HepG2 (cell line): ENCODE results near the gene RTEL1. TPM values are rescaled to one million over a fixed set of nuclear protein-coding genes. Genes with fewer than 3 reads are reported as not detected.

Experiments used
- FOXJ3 ChIP-seq: sonication (generic); formaldehyde crosslinking; IDR thresholded peaks from 2 replicates; pipeline ENCODE4 v1.4.0; 2020; ENCODE audit warnings: missing genetic modification reagents, mild to moderate bottlenecking, borderline replicate concordance
- HNRNPH1 ChIP-seq: fragments of 200-400 bp; formaldehyde crosslinking; optimal IDR thresholded peaks from 2 replicates; pipeline ENCODE3; 2017; ENCODE audit warnings: mild to moderate bottlenecking, low read depth, low read length
- KDM5A ChIP-seq: fragments of 200-600 bp; sonication (generic); IDR thresholded peaks from 2 replicates; pipeline ENCODE4 v1.7.0; 2018; ENCODE audit warnings: antibody characterized with exemption, mild to moderate bottlenecking, low read length, borderline replicate concordance
- SP4 ChIP-seq: sonication (generic); formaldehyde crosslinking; IDR thresholded peaks from 2 replicates; pipeline ENCODE4 v1.8.1; 2023; ENCODE audit warnings: mild to moderate bottlenecking, missing genetic modification reagents
- TBX3 ChIP-seq: fragments of 450-650 bp; IDR thresholded peaks from 2 replicates; pipeline ENCODE4 v1.6.1; 2017; ENCODE audit warnings: antibody characterized with exemption, mild to moderate bottlenecking, inconsistent platforms, borderline replicate concordance
- ZNF10 ChIP-seq: sonication (generic); formaldehyde crosslinking; IDR thresholded peaks from 2 replicates; pipeline ENCODE4 v1.4.0; 2020; ENCODE audit warnings: mild to moderate bottlenecking, low read depth, missing genetic modification reagents, borderline replicate concordance
- ZNF121 ChIP-seq: sonication (generic); formaldehyde crosslinking; IDR thresholded peaks from 2 replicates; pipeline ENCODE4 v1.5.0; 2020; ENCODE audit warnings: mild to moderate bottlenecking, missing genetic modification reagents
- ZNF264 ChIP-seq: sonication (generic); formaldehyde crosslinking; IDR thresholded peaks from 2 replicates; pipeline ENCODE4 v1.4.0; 2020; ENCODE audit warnings: missing genetic modification reagents
- ZNF724P ChIP-seq: sonication (generic); formaldehyde crosslinking; IDR thresholded peaks from 2 replicates; pipeline ENCODE4 v1.8.0; 2022; ENCODE audit warnings: missing genetic modification reagents, borderline replicate concordance
- ZSCAN30 ChIP-seq: sonication (generic); formaldehyde crosslinking; IDR thresholded peaks from 2 replicates; pipeline ENCODE4 v1.5.0; 2020; ENCODE audit warnings: mild to moderate bottlenecking, missing genetic modification reagents
- polyA plus RNA-seq, 8 experiments: library from polyadenylated mRNA; depleted of rRNA in 3 of 8; stranded (reverse) in 7 of 8; unstranded in 1 of 8; fragments of >200 nt; fragmentation: Illumina TruSeq in 4 of 8; extraction: Trizol in 4 of 8; gene quantifications; 2 replicates each; pipeline versions ENCODE4 v1.2.1 to v1.2.3, GENCODE V29; 2011 to 2016; ENCODE audit warnings: low read depth in 4 of 8, missing spikeins in 1 of 8, mixed read lengths in 1 of 8; ENCODE audit not compliant: insufficient read depth in 1 of 8
- total RNA-seq, 5 experiments: library from RNA; depleted of rRNA; stranded (reverse); fragments of >200 nt; fragmentation: Illumina TruSeq; extraction: Trizol; gene quantifications; 2 replicates each; pipeline ENCODE4 v1.2.3, GENCODE V29; 2016; ENCODE audit warnings: low read depth in 1 of 5
- TF ChIP-seq, protein P1 (sequence below): IDR thresholded peaks from 2 replicates; pipeline ENCODE4 v1.4.0; 2020; ENCODE audit warnings: mild to moderate bottlenecking, missing genetic modification reagents
- TF ChIP-seq, protein P2 (sequence below): sonication (generic); formaldehyde crosslinking; IDR thresholded peaks from 2 replicates; pipeline ENCODE4 v1.4.0; 2020; ENCODE audit warnings: missing genetic modification reagents
- TF ChIP-seq, protein P3 (sequence below): sonication (generic); formaldehyde crosslinking; IDR thresholded peaks from 2 replicates; pipeline ENCODE4 v1.5.0; 2020; ENCODE audit warnings: missing genetic modification reagents
- TF ChIP-seq, protein P4 (sequence below): sonication (generic); formaldehyde crosslinking; conservative IDR thresholded peaks from 2 replicates; pipeline ENCODE4 v1.4.0; 2020; ENCODE audit warnings: missing genetic modification reagents
- TF ChIP-seq, protein P5 (sequence below): sonication (generic); formaldehyde crosslinking; IDR thresholded peaks from 2 replicates; pipeline ENCODE4 v1.5.1; 2020; ENCODE audit warnings: mild to moderate bottlenecking, missing genetic modification reagents, moderate library complexity

The RTEL1 gene
- total and polyA plus RNA-seq, 2 of the 13 experiments (the other 11 are each of a cell fraction or from before 2014, with no cell fraction given): 21.8 to 36.4 TPM

DNA sequence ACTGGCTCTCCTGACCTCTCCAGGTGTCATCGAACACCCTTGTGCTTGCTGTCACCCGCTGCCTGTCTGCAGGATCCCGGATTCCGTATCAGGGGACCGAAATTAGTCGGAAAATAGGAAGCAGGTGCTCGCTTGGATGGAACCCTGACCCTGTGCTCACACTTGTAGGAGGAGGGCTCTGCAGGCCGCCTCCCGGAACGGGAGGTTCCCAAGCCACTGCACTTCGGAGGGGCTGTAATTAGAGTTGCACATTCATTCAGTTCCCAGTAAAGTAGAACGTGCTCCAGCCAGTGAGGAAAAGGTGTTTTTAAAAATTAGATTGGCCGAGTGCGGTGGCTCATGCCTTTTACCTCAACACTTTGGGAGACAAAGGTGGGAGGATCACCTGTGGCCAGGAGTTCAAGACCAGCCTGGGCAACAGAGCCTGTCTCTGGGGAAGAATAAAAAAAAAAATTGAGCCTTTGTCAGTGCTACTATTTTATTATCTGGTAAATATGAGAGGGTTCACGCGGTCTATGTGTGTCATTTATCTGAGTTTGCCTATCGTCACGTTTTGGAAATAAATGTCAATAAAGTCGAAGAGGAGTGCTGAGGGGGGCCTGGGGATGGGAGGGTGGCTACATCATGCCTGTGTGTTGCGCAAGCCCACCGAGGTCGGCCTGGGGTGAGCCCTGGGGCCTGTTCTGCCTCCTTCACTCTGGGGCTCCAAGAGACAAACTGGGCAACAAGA is 29.7 kb upstream of the RTEL1 start (continued):
- TF ChIP-seq, protein P1, sequence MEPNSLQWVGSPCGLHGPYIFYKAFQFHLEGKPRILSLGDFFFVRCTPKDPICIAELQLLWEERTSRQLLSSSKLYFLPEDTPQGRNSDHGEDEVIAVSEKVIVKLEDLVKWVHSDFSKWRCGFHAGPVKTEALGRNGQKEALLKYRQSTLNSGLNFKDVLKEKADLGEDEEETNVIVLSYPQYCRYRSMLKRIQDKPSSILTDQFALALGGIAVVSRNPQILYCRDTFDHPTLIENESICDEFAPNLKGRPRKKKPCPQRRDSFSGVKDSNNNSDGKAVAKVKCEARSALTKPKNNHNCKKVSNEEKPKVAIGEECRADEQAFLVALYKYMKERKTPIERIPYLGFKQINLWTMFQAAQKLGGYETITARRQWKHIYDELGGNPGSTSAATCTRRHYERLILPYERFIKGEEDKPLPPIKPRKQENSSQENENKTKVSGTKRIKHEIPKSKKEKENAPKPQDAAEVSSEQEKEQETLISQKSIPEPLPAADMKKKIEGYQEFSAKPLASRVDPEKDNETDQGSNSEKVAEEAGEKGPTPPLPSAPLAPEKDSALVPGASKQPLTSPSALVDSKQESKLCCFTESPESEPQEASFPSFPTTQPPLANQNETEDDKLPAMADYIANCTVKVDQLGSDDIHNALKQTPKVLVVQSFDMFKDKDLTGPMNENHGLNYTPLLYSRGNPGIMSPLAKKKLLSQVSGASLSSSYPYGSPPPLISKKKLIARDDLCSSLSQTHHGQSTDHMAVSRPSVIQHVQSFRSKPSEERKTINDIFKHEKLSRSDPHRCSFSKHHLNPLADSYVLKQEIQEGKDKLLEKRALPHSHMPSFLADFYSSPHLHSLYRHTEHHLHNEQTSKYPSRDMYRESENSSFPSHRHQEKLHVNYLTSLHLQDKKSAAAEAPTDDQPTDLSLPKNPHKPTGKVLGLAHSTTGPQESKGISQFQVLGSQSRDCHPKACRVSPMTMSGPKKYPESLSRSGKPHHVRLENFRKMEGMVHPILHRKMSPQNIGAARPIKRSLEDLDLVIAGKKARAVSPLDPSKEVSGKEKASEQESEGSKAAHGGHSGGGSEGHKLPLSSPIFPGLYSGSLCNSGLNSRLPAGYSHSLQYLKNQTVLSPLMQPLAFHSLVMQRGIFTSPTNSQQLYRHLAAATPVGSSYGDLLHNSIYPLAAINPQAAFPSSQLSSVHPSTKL (CRISPR knock-in tag): peak; percentile 74
- TF ChIP-seq ZNF10 (CRISPR knock-in tag): no peak
- 0 out of 2 replicates have a peak, but pooled peaks have one; percentile 14 for TF ChIP-seq FOXJ3
- TF ChIP-seq, protein P2, sequence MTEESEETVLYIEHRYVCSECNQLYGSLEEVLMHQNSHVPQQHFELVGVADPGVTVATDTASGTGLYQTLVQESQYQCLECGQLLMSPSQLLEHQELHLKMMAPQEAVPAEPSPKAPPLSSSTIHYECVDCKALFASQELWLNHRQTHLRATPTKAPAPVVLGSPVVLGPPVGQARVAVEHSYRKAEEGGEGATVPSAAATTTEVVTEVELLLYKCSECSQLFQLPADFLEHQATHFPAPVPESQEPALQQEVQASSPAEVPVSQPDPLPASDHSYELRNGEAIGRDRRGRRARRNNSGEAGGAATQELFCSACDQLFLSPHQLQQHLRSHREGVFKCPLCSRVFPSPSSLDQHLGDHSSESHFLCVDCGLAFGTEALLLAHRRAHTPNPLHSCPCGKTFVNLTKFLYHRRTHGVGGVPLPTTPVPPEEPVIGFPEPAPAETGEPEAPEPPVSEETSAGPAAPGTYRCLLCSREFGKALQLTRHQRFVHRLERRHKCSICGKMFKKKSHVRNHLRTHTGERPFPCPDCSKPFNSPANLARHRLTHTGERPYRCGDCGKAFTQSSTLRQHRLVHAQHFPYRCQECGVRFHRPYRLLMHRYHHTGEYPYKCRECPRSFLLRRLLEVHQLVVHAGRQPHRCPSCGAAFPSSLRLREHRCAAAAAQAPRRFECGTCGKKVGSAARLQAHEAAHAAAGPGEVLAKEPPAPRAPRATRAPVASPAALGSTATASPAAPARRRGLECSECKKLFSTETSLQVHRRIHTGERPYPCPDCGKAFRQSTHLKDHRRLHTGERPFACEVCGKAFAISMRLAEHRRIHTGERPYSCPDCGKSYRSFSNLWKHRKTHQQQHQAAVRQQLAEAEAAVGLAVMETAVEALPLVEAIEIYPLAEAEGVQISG (CRISPR knock-in tag): peak; percentile 95
- peak; percentile 79; the same call in 1 of the 2 replicates for TF ChIP-seq ZNF724P
- TF ChIP-seq, protein P3, sequence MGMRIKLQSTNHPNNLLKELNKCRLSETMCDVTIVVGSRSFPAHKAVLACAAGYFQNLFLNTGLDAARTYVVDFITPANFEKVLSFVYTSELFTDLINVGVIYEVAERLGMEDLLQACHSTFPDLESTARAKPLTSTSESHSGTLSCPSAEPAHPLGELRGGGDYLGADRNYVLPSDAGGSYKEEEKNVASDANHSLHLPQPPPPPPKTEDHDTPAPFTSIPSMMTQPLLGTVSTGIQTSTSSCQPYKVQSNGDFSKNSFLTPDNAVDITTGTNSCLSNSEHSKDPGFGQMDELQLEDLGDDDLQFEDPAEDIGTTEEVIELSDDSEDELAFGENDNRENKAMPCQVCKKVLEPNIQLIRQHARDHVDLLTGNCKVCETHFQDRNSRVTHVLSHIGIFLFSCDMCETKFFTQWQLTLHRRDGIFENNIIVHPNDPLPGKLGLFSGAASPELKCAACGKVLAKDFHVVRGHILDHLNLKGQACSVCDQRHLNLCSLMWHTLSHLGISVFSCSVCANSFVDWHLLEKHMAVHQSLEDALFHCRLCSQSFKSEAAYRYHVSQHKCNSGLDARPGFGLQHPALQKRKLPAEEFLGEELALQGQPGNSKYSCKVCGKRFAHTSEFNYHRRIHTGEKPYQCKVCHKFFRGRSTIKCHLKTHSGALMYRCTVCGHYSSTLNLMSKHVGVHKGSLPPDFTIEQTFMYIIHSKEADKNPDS (CRISPR knock-in tag): no peak; the same call in 1 of the 2 replicates
- TF ChIP-seq ZNF264: peak; percentile 74
- TF ChIP-seq, protein P4, sequence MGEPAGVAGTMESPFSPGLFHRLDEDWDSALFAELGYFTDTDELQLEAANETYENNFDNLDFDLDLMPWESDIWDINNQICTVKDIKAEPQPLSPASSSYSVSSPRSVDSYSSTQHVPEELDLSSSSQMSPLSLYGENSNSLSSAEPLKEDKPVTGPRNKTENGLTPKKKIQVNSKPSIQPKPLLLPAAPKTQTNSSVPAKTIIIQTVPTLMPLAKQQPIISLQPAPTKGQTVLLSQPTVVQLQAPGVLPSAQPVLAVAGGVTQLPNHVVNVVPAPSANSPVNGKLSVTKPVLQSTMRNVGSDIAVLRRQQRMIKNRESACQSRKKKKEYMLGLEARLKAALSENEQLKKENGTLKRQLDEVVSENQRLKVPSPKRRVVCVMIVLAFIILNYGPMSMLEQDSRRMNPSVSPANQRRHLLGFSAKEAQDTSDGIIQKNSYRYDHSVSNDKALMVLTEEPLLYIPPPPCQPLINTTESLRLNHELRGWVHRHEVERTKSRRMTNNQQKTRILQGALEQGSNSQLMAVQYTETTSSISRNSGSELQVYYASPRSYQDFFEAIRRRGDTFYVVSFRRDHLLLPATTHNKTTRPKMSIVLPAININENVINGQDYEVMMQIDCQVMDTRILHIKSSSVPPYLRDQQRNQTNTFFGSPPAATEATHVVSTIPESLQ (CRISPR knock-in tag): peak; percentile 91
- peak; percentile 99 for TF ChIP-seq KDM5A
- TF ChIP-seq HNRNPH1: no peak
- peak; percentile 93 for TF ChIP-seq SP4 (CRISPR knock-in tag)
- TF ChIP-seq TBX3: no peak
- TF ChIP-seq, protein P5, sequence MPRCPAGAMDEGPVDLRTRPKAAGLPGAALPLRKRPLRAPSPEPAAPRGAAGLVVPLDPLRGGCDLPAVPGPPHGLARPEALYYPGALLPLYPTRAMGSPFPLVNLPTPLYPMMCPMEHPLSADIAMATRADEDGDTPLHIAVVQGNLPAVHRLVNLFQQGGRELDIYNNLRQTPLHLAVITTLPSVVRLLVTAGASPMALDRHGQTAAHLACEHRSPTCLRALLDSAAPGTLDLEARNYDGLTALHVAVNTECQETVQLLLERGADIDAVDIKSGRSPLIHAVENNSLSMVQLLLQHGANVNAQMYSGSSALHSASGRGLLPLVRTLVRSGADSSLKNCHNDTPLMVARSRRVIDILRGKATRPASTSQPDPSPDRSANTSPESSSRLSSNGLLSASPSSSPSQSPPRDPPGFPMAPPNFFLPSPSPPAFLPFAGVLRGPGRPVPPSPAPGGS: peak; percentile 92
- 0 out of 2 replicates have a peak, but pooled peaks have one; percentile 46 for TF ChIP-seq ZSCAN30 (CRISPR knock-in tag)
- TF ChIP-seq ZNF121 (CRISPR knock-in tag): 0 out of 2 replicates have a peak, but pooled peaks have one; percentile 17
